Activated CD8-positive, alpha-beta memory T cell treated with anti-CD3 and anti-CD28 coated beads for 4 hours (primary cell): ENCODE results near the gene RFPL4A.
"Not testable (repeated sequence)": the region's sequence is repeated elsewhere in the genome, so short reads cannot be mapped to it uniquely, and the experiment has no call there.

Source experiments
- DNase-seq, 2 donors: peaks; one replicate each; pipeline ENCODE4 v3.0.0-alpha.2; 2020; ENCODE audit warnings: low read depth in 2 of 2

The RFPL4A gene

DNA sequence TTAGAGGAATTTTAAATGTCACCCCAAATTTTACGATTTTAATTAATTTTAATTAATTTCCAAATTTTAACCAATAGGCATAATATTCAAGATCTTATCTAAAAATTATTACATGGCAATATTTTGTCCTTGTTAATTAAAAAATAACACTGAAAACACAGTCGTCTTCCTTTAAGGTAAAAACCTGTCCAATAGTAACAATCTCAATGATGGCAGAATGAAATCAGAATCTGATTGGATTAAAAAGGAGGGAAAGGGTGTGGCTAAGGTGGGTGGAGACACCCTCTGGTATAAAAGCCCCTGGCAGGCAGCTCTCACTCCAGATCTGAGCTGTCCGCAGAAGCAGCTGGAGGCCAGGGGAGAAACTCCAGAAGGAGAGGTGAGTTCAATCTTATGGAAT lies at the start of gene RFPL4A:
Gene RFPL4A (plus strand): TSS at position 301 of the 400 bp plus-strand sequence. CDS start 2,704 bp downstream, outside the sequence.
- not testable (repeated sequence) for DNase-seq

DNA sequence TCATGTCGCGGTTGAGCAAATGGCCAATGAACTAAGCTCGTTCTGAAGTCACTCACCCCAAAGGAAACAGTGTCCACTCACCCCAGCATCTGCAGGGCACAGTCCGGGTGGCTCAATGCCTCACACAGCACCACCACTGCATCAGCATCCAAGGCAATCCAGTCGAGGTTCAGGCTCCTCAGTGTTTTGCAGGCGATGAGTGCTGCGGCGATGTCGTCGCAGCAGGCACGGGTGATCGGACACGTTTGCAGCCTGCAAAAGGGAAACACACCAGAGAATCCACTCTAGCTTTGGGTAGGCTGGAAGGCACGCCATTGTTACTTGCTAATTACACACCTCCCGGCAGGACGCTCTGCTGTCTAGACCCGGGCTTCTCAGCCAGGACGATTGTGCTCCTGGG lies 47.2 kb upstream of the RFPL4A start:
- DNase-seq = no peak

DNA sequence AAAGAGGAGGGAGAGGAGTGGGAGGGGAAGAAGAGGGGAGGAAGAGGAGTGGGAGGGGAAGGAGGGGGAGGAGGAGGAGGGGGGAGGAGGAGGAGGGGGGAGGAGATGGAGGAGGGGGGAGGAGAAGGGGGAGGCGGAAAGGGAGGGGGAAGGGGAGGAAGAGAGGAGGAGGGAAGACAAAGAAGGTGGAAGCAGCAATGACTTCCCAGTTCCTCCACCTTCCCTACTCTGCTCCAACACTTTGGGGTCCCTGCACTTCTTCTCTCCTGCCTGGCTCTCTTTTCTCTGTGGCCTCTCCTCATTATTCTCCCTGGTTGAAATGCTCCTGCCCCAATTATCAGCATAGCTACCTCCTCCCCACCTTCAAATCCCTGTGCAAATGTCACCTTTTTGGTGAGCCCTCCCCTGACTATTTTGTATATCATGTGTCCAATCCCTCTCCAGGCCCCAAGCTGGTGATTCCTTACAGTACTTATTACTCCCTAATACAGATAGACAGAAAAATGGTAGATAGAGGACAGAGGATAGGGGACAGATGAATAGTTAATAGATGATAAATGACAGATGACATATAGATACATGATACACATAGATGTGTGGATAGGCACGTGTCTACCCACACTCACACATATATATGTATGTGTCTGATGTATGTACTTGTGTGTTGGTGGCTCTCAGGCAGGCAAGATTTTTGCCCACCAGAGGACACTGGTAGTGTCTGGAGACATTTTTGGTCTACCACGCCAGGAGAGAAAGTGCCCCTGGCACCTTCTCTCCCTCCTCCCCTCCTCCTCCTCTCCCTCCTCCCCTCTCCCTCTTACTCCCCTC lies 45.9 kb upstream of the RFPL4A start:
- no peak for DNase-seq

DNA sequence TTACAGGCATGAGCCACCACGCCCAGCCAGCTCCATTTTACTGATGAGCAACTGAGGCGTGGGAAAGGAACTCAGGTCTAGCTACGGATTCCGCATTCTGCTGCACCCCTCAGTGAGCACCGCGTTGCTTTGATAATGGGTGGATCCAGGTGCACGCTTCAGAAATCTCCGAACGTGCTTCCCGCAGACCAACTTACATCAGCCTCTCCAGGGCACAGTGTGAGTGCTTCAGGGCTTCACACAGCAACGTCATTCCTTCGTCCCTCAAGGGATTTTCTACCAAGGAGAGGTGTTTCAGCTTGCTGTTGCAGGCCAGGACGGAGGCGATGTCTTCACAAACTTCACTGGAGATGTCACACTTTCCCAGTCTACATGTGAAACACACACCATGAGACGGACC lies 42.4 kb upstream of the RFPL4A start:
- no peak for DNase-seq

DNA sequence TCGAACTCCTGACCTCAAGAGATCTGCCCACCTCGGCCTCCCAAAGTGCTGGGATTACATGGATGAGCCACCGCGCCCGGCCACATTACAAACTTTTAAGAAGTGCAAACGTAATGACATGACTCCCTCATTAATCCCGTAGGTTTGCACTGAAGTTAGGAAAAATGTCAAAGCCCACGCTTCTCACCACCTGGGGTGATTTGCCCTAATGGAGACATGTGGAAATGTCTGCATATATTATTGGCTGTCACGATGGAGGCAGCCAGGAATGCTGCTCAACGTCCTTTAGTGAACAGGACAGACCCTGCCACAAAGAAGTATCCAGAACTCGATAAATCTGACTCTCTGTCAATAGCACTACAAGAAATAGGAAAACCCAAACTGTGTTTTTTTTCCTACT lies 41.6 kb upstream of the RFPL4A start:
- DNase-seq = no peak

DNA sequence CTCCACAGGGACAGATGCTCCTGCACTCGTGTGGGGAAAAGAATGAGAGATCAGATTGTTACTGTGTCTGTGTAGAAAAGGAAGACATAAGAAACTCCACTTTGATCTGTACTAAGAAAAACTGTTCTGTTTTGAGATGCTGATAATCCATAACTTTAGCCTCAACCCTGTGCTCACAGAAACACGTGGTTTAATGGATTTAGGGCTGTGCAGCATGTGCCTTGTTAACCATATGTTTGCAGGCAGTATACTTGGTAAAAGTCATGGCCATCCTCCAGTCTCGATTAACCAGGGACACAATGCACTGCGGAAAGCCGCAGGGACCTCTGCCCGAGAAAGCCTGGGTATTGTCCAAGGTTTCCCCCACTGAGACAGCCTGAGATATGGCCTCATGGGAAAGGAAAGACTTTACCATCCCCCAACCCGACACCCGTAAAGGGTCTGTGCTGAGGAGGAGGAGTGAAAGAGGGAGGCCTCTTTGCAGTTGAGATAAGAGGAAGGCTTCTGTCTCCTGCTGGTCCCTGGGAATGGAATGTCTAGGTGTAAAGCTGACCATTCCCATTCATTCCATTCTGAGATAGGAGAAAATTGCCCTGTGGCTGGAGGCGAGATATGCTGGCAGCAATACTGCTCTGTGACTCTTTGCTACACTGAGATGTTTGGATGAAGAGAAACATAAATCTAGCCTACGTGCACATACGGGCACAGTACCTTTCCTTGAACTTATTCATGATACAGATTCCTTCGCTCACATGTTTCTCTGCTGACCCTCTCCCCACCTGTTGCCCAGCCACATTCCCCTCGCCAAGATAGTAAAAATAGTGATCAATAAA lies 40.8 kb upstream of the RFPL4A start:
- DNase-seq = not testable (repeated sequence)

DNA sequence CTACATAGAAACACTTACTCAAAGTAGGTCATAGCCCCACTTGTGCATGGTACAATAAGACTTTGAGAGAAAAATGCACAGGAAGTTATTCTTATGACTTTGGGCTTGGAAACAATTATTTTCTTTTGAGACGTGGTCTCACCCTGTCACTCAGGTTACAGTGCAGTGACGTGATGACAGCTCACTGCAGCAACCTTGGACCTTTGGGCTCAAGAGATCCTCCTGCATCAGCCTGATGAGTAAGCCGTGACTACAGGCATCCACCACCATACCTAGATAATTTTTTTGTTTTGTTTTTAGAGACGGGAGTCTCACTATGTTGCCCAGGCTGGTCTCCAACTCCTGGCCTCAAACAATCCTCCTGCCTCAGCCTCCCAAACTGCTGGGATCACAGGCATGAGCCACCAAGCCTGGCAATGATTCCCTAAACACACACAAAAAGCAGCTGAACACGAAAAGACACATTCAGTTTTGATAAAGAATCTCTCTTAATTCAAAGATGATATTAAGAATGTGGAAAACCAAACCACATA lies 38.6 kb upstream of the RFPL4A start:
- no peak for DNase-seq

DNA sequence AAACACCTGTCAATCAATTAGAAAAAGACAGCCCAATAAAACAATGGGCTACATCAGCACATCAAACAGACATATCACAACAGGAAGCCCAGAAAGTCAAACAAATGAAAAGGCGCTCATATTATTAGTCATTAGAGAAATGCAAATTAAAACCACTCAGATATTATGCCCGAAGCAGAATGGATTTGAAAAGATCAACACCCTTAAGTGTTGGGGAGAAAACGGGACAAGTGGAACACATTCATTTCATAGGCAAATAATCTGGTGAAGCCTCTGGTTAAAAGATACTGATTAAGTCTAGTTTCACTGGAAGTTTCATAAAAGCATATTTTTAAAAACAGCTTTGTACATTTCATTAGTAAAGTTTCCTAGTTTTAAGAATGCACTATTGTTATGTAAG lies 38.1 kb upstream of the RFPL4A start:
- no peak for DNase-seq

DNA sequence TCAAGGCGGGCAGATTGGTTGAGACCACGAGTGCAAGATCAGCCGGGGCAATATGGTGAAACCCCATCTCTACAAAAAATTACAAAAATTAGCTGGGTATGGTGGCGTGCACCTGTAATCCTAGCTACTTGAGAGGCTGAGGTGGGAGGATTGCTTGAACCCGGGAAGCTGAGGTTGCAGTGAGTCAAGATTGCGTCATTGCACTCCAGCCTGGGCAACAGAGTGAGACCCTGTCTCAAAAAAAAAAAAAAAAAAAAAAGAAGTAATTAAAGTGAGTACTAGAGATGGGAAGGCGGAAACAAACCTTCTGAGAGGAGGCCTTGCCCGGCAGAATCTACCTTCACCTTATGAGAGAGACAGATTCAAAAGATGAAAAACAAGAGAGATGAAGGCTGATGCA lies 35.4 kb upstream of the RFPL4A start:
- DNase-seq = no peak

DNA sequence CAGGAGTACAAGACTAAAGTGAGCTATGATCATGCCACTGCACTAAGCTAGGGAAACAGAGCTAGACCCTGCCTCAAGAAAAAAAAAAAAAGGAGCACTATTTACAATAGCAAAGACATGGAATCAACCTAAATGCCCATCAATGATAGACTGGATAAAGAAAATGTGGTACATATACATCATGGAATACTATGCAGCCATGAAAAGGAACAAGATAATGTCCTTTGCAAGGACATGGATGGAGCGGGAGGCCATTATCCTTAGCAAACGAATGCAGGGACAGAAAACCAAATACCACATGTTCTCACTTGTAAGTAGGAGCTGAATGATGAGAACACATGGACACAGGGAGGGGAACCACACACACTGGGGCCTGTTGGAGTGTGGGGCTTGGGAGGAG lies 28.5 kb upstream of the RFPL4A start:
- DNase-seq = not testable (repeated sequence)

DNA sequence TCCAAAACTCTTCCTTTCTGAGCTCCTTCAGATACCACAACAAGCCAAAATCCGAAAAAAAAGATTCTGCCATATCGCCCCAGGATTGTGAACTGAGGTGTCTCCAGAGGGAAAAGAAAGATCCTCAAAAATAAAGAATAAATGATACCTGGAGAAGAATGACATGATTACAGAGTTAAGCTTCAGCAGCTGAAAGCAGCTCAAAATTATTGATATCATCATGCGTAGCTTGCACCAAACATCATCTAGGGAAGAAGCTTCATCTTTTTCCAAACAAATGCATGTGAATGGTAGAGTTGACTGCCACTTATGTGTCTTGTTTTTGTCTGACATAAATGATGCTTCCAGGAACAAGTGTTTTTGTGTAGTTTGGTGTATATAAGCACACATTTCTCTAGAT lies 20.6 kb upstream of the RFPL4A start, which contains the start of gene NLRP9:
Gene NLRP9 (minus strand): TSS at position 101 of the 400 bp plus-strand sequence. CDS start 28 bp downstream, at position 73.
- DNase-seq = no peak

DNA sequence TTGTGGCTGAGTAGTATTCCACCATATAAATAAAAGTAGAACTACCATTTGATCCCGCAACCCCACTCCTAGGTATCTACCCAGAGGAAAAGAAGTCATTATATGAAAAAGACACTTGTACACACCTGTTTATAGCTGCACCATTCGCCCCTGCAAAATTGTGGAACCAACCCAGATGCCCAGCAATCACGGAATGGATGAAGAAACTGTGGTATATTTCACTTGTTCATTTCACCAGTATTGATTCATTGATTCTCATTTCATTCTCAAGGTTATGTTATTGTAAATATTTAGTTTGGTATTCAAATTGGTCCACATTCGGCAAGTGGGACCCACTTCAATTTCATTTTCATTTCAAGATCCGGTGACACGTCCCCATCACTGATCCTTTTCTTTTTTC lies 8.2 kb upstream of the RFPL4A start:
- DNase-seq = no peak

DNA sequence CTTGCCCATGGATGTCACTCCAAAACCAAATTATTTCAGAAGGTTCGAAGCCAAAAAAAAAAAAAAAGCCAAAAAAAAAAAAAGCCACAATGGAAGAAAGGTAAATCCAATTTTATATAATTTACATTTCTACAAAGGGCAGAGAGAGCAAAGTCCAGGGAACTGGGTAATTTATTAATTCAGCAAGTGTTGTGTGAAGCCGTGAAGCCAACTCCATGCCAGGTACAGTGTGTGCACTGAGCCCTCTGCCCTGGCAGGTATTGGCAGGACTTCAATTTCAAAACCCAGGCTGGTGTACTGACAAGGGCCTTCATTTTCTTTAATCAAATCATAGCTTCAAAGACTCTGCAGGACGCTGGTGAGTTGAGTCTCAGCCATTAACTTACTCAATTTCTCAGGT lies 5.5 kb upstream of the RFPL4A start:
- no peak for DNase-seq

DNA sequence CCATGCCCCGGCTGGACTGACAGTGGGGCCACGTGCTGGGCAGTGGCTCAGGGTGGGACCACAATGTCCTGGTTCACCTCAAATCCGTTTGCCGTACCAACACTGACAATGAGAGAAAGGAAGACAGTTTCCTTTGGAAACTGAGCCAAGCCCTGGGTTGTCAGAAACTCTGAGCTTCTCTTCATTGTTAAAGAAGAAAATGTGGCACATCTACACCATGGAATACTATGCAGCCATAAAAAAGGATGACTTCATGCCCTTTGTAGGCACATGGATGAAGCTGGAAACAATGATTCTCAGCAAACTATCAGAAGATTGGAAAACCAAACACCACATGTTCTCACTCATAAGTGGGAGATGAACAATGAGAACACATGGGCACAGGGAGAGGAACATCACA lies 2.1 kb upstream of the RFPL4A start:
- not testable (repeated sequence) for DNase-seq

DNA sequence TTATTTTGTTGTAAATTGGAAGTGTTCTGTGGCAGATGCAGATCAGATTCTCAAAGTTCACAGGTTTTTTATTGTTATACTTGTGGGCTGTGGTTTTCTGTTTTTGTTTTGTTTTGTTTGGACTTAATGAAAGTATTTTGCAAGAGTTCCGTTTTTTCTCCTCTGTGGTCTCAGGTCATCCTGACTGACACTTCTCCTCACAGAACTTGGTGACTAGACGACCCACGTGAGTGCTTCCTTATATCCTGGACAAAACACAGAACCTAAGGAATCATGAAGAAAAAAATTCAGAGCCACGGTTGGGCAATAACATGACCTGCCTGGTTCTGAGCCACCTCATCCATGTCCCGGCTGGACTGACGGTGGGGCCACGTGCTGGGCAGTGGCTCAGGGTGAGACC lies 7.6 kb downstream of the RFPL4A start:
- DNase-seq = no peak

DNA sequence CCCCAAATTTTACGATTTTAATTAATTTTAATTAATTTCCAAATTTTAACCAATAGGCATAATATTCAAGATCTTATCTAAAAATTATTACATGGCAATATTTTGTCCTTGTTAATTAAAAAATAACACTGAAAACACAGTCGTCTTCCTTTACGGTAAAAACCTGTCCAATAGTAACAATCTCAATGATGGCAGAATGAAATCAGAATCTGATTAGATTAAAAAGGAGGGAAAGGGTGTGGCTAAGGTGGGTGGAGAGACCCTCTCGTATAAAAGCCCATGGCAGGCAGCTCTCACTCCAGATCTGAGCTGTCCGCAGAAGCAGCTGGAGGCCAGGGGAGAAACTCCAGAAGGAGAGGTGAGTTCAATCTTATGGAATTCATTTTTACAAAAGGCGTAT lies 9.9 kb downstream of the RFPL4A start, which contains the start of gene RFPL4AL1:
Gene RFPL4AL1 (plus strand): TSS at position 301 of the 400 bp plus-strand sequence. CDS start 2,687 bp downstream, outside the sequence.
- DNase-seq = not testable (repeated sequence)

DNA sequence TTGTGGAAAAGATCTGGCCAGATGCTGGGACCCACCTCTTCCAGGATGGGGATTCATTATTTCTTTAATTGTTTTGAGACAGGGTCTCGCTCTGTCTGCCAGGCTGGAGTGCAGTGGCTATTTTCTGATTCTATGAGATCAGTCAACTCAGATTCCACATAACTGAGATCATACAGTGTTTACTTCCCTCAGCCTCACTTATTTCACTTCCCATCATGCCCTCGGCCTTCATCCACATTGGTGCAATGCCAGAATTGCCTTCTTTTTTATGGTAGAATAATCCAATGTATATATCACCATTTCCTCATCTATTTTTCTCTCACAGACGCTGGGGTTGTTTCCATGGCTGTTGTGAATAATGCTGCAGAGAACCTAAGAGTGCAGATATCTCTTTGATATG lies 10.7 kb downstream of the RFPL4A start:
- not testable (repeated sequence) for DNase-seq

DNA sequence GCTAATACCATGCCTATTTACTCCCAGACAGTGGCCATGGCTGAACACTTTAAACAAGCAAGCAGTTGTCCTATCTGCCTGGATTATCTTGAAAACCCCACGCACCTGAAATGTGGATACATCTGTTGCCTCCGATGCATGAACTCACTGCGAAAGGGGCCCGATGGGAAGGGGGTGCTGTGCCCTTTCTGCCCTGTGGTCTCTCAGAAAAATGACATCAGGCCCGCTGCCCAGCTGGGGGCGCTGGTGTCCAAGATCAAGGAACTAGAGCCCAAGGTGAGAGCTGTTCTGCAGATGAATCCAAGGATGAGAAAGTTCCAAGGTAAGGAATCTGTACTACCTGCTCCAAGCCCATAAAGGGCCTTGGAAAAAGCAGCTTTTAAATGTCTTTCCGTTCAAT lies 18.6 kb downstream of the RFPL4A start:
- no peak for DNase-seq

DNA sequence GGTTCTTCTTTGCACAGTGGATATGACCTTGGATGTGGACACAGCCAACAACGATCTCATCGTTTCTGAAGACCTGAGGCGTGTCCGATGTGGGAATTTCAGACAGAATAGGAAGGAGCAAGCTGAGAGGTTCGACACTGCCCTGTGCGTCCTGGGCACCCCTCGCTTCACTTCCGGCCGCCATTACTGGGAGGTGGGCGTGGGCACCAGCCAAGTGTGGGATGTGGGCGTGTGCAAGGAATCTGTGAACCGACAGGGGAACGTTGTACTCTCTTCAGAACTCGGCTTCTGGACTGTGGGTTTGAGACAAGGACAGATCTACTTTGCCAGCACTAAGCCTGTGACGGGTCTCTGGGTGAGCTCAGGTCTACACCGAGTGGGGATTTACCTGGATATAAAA lies 19.4 kb downstream of the RFPL4A start:
- DNase-seq = no peak

DNA sequence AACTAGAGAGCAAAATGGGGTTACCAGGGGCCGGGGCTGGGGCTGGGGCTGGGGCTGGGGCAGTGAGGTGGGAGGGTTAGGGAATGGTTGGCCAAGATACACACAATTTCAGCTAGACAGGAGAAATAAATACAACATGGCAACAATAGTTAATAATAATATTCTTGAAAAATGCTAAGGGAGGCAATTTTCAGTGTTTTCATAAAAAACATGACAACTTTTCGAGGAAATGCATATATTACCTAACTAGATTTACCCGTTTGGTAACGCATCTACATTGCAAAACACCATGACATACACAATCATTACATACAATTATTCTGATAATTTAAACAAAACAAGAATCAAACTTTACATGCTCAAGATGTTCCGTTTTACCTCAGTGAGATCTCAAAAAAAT lies 22.2 kb downstream of the RFPL4A start:
- no peak for DNase-seq

DNA sequence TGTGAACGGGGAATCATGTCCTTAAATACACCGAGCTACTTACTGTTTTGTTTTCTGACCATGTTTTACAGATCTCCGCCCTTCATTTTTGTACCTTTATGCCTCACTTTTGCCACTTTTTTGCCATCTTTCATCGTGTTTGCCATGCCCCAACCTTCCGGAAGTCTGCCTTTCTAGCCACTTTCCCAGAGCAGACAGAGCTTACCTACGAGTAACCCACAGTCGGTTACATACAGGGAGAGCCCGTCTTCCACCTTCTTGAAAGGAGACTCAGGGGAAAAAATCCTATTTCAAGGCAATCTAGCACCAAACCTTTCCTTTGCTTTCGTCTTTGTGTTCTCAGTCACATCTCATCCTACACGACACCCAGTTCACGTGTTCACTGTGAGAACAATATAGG lies 36.1 kb downstream of the RFPL4A start:
- no peak for DNase-seq

DNA sequence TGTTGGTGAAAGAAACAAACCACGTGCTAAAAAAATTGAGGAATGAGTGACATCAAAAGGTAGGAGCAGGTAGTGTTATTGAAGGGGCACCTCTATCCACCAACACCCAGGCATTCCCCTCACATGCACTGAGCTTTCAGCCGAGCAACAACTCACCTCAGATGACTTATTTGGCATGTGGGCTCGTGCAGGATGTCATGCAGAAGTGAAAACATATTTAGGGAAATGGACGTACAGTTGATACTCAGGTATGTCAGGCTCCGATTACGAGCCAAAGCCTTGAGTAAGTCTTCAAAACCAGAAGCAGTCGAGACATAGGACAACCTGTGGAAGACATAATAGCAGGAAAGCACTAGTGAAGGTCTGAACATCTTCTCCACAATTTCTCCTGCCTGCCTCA lies 42.5 kb downstream of the RFPL4A start:
- DNase-seq = no peak
